Measurements from ENCODE around the gene LY6G5B.

LY6G5B gene

DNA sequence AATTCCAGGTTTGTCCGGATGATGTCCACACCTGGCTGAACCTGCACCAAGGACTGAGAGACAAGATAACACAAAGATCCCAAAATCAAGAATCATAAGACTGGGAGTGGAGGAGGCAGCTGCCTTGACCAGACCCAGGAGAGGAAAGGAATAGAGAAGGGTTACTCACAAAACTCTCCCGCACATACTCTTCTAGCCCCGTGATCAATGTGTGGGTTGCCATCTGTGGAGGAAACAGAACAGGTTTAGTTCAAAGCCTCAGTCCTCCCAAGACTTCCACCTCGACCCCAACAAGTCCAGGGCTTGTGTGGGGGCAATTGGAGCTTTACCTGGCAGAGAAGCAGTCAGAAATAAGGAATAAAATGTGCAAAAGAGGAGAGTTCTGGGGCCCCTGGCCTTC is 28.4 kb upstream of the LY6G5B start:
- DNase-seq (ENCODE audit: low spot score), result no peak

GRCh38 chr6:31642798-31643570 is 26.8 kb upstream of the LY6G5B start:
- no peak for DNase-seq (ENCODE audit: low spot score)

DNA sequence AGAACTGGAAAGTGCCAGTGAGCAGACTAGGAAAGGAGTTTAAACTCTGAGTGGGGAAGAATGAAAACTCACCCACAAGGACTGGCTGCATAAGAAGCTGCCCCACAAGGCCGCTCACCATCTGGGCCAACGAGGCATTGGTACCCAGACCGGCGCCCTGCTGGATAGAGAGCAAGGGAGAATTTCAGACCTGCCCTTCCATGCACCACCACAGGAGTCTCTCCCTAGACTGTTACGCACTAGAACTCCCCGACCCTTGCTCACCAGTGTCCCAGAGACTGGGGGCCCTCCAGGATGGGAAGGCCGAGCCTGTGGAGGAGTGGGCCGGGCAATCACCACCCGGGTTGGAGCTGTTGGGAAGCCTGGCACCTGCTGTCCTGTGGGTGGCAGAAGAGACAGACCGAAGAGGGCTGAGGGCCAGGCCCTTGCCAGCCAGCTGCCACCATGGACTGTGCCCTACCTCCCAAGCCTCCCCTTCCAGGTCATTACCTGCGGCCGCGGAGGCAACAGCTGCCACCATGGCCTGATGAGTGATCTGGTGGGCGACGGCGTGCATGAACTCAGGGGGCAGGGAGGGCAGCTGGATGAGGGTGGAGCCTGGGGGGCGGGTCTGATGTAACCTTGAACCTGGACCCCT is 25.8 kb upstream of the LY6G5B start:
- DNase-seq (ENCODE audit: low spot score), result no peak

DNA sequence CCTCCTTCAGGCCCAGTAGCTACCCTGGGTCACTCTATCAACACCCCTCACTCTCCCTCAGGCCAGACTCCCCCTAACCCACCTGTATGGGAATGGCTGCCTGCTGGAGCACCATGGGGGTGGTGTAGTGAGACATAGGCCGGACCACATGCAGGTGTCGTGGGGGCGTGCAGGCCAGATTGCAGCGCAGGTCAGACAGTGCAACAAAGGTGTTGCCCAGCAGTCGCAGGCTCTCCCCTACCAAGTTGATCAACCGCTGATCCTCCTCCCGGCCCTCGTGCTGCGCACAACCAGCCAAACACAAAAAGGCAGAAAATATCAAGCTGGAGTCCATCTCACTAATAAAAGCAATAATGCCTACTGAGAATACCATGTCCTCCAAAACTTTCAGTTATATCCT is 24.5 kb upstream of the LY6G5B start:
- DNase-seq (ENCODE audit: low spot score), result no peak

- DNase-seq (ENCODE audit: low spot score), result no peak
Observed at GRCh38 chr6:31651602-31652191, 18.1 kb upstream of the LY6G5B start.

DNA sequence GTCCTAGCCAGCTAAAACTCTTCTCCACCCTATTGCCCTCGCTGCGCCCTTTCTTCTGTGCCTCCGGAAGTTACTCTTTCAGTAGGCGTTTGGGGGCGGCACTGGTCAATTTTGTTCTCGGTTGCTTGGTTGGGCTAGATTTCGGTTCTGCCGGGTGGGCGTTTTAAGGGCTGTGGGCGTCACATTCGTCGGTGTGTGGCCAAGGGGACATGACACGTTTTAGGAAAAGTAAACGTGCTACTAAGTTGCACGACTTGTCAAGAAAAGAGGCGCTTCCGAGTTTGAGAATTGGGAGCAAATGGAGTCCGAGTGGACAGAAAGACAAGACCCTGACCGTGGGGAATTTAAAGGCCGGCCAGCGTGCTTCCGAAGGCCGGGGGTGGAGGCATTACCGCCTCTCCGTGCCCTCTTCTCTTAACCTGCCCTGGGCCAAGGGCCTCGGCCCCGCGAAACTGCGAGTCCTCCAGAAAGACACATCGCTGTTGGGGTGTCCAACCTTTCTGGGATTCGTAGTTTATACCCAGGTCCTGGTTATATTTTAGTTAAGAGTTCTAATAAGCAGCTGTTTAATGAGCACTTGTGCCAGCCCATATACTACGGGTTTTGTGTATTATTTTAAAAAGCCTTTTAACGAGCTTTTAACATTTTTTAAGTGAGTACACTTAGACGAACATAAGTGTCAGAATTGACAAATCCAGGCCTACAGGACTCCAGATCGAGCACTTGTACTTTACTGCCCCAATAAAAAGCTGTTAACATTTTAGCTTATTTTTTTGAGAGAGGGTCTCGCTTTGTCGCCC is 16.7 kb upstream of the LY6G5B start:
- DNase-seq (ENCODE audit: low spot score), result peak; percentile 96

GRCh38 chr6:31654574-31655348 is 15.0 kb upstream of the LY6G5B start:
- DNase-seq (ENCODE audit: low spot score), result no peak

DNA sequence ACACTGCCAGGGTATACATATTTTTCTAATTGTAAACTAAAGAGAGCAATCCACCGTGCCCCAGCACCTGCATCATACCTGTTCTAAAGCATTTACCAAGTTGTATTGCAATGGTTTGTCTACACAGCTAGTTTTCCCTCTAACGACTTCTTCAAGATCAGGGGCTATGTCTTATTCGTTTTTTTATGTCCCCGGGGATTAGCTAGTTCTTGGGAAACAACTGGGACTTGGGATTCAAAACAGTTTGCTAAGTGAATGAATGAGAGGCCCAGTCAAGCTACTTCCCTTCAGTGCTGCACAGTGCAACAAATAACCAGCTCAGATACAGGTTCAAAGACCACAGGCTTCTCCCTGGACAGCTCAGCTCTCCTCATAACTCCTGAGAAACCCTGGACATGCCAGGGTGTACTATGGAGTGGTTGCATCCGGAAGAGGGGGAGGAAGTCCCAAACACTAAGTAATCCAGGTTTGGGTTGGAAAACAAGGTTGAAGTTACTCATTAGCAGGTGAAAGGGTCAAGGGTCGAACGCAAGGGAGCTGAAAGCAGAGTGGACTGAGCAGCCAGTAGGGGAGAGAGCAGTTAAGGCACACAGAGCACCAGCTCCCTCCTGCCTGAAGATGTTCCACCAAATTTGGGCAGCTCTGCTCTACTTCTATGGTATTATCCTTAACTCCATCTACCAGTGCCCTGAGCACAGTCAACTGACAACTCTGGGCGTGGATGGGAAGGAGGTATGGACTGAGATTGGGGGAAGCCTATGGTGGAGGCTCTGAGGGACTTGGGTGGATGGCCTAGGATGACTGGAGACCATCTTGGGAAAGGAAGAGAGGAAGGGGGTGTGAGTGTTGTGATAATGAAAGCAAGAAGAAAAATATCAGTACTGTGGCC is 14.2 kb upstream of the LY6G5B start, which contains the start of gene APOM:
Gene APOM (plus strand): TSS at position 546 of the 889 bp plus-strand sequence. CDS start 73 bp downstream, at position 619.
- DNase-seq (ENCODE audit: low spot score), result no peak

GRCh38 chr6:31657406-31658157 is 12.2 kb upstream of the LY6G5B start:
- DNase-seq (ENCODE audit: low spot score), result peak; percentile 43

DNA sequence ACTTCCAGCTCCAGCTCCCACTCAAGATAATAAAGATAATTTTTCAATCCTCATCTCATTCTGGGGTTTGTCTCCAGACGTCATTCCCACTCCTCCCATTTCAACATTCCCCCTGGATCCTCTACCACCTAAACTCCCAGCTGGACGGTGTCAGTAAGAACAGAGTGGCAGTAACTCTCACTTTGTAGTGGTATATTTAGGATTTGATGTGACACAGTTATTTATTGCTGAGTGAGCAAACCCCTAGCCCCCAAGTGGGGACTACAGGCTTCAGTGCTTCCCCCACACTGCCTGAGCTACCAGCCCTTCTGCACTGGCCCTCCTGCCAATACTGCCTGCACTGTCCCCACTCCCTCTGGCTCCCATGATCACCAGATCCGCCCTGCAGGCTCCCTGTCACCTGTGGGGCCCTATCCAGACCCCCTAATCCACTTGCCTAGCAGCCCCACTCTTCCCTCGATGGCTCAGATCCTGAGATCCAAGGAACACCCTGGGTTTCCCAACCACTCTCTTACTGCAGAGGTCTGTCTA is 11.6 kb upstream of the LY6G5B start:
- no peak for DNase-seq (ENCODE audit: low spot score)

DNA sequence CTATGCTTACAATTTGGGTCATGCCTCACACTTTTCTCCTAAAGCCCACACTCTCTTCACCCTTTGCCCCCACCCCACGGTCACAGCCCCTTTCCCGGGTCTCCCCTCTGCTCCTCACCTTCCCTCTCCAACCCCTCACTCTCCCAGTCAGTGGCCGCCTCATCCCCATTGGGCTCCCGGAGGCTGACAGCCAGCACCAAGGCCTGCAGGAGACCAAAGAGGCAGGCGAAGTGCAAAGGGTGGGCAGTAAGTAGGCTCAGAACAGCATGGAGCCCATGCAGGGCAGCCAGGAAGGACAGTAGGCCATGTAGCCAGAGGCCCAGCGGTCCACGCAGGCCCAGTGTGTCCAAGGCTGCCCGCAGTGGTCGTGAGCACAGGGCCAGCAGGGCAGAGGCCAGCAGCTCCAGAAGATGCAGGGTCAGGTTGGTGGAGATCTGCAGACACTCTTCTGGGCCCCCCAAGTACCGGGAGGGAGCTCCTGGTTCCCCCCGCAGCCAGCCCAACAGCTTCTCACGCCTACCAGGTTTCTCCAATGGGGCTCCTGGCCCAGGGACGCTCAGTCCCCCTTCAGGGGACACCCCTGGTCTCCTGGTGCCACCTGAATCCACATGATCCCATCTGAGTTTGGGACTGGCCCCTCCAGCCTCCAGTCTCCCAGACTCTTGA is 10.7 kb upstream of the LY6G5B start:
- DNase-seq (ENCODE audit: low spot score), result no peak

GRCh38 chr6:31659649-31660380 is 10.0 kb upstream of the LY6G5B start:
- peak; percentile 49 for DNase-seq (ENCODE audit: low spot score)

DNA sequence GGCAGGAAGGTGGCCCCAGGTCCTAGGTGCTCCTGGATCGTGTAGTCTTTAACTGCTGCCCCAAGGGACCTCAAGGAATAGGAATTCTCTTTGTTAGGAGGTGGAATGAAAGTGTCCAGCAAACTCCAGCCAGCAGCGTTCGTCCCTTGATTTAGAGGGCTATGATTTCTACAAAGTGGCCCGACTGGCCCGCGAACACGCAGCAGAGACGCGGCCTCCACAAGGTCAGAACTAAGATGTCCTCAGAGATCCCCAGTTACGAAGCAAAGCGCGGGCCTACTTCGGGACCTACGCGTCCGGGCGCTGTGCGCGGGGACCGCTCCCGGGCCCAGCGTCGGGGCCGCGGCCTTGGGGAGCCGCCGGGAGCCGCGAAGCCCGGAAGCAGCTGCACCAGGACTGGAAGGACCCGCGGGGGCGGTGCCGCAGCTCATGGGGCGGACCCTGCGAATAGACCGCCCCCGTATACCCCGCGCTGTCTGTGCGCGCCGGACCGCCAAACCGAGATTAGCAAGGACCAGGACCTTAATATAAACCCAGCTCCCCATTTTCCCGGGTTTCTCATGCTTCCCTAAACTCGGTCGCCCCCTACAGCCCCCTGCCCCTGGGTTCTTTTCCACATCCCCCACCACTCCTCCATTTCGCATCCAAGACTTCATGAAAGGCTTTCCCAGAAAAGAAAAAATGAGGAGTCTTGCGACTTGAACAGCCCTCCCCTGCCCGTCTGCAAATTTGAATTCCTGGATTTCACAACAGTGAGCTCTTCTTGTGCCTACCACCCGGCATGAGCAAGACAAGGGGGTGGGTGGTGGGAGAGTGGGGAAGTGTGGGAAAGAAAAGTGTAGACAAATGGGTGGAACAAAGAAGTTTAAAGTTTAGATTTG is 9.2 kb upstream of the LY6G5B start, which contains the start of gene C6orf47:
Gene C6orf47 (minus strand): TSS at position 398 of the 881 bp plus-strand sequence. CDS start 831 bp downstream, outside the sequence.
- DNase-seq (ENCODE audit: low spot score), result peak; percentile 80

DNA sequence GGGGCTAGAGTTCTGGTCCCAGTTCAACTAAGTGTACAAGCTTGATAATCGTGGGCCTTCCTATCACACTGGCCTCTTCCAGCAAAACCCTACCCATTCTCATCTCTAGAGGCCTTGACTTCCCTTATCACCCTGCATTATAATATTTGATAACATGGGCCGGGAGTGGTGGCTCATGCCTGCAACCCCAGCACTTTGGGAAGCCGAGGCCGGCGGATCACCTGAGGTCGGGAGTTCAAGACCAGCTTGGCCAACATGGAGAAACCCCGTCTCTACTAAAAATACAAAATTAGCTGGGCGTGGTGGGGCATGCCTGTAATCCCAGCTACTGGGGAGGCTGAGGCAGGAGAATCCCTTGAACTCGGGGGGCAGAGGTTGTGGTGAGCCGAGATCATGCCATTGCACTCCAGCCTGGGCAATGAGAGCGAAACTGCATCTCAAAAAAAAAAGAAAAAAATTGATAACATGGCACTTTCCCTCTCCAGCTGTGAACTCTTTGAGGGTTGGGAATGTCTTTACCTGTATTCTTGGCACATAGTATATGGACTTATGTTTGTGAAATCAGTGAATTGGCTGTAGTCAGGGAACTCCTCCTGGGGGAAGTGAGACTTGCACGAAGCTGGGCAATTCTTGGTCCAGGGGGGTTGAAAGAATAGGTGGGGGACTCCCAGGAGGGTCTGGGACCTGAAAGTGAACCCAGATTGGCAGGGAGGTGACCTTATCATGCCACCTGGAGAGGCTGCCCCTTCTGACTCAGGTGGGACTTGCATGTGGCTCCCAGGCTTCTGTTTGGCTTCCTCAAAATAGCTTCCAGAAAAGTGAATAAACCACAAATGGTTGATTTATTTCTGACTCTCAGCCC is 8.3 kb upstream of the LY6G5B start:
- DNase-seq (ENCODE audit: low spot score), result no peak

- DNase-seq (ENCODE audit: low spot score), result no peak
Observed at GRCh38 chr6:31662124-31662723, 7.6 kb upstream of the LY6G5B start.

Data from NAMALWA (cell line).